Left ventricle myocardium inferior (tissue), 1 donor: ENCODE data around the gene CREG1. TPM values are rescaled to one million over a fixed set of nuclear protein-coding genes. Genes with fewer than 3 reads are reported as not detected.

ENCODE experiments used
- DNase-seq: peaks from one replicate; pipeline ENCODE4 v3.0.0-alpha.2; 2020
- H3K27ac ChIP-seq: fragments of 200-600 bp; replicated peaks from 2 replicates; pipeline ENCODE4 v1.8.0; 2021
- H3K27me3 ChIP-seq: fragments of 200-600 bp; 2 replicates; pipeline ENCODE4 v1.8.0; 2021; ENCODE audit warnings: low read depth
- H3K36me3 ChIP-seq: fragments of 200-600 bp; 2 replicates; pipeline ENCODE4 v1.8.0; 2021
- H3K4me1 ChIP-seq: fragments of 200-600 bp; 2 replicates; pipeline ENCODE4 v1.8.0; 2021
- H3K4me3 ChIP-seq: fragments of 200-600 bp; 2 replicates; pipeline ENCODE4 v1.8.0; 2021; ENCODE audit warnings: mild to moderate bottlenecking, moderate library complexity
- H3K9me3 ChIP-seq: fragments of 200-600 bp; replicated peaks from 2 replicates; pipeline ENCODE4 v1.8.0; 2021
- intact Hi-C: fragments of 100-400 bp; cut with micrococcal nuclease; formaldehyde crosslinking; loops from one replicate; pipeline ENCODE4 v1.11.0; 2022
- total RNA-seq: library from RNA; stranded (reverse); fragmentation: NEBNext Ultra II Directional; extraction: Animal tissue kit (Norgen Biotek cat#: 25700); gene quantifications from one replicate; pipeline ENCODE4 v1.2.1, GENCODE V29; 2021
- TF ChIP-seq, protein P1 (sequence below): fragments of 200-600 bp; IDR thresholded peaks from 2 replicates; pipeline ENCODE4 v1.8.0; 2021; ENCODE audit warnings: antibody characterized with exemption, mild to moderate bottlenecking, borderline replicate concordance
- donor health status: DM: no; HTN: yes; CAD: no; lungs with severe emphysema.

CREG1 gene
- total RNA-seq, 1 donor from 2014 or later = 81.3 TPM

DNA sequence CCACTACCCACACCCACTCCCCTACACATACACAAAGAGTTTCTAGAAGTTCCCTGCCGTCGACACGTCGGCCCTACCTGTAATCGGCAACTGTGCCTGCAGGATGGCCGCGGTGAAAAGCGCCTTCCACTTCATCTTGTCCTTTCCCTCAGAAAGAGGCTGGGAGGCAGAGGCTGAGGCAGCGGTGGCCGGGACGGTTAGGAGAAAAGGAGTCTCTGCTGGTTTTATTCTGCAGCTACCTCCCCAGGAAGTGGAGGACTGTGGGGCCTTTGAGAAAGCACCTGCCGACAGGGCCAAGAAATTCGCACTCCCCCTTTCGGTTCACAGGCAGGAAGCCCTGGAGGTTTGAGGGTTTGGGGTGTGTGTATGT is 35.2 kb downstream of the CREG1 start, which contains the start of gene CD247:
CD247 (minus strand) TSS at position 199 of the 370 bp plus-strand sequence; CDS start at position 135, 64 bp downstream.
- TF ChIP-seq, protein P1, sequence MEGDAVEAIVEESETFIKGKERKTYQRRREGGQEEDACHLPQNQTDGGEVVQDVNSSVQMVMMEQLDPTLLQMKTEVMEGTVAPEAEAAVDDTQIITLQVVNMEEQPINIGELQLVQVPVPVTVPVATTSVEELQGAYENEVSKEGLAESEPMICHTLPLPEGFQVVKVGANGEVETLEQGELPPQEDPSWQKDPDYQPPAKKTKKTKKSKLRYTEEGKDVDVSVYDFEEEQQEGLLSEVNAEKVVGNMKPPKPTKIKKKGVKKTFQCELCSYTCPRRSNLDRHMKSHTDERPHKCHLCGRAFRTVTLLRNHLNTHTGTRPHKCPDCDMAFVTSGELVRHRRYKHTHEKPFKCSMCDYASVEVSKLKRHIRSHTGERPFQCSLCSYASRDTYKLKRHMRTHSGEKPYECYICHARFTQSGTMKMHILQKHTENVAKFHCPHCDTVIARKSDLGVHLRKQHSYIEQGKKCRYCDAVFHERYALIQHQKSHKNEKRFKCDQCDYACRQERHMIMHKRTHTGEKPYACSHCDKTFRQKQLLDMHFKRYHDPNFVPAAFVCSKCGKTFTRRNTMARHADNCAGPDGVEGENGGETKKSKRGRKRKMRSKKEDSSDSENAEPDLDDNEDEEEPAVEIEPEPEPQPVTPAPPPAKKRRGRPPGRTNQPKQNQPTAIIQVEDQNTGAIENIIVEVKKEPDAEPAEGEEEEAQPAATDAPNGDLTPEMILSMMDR = no peak

DNA sequence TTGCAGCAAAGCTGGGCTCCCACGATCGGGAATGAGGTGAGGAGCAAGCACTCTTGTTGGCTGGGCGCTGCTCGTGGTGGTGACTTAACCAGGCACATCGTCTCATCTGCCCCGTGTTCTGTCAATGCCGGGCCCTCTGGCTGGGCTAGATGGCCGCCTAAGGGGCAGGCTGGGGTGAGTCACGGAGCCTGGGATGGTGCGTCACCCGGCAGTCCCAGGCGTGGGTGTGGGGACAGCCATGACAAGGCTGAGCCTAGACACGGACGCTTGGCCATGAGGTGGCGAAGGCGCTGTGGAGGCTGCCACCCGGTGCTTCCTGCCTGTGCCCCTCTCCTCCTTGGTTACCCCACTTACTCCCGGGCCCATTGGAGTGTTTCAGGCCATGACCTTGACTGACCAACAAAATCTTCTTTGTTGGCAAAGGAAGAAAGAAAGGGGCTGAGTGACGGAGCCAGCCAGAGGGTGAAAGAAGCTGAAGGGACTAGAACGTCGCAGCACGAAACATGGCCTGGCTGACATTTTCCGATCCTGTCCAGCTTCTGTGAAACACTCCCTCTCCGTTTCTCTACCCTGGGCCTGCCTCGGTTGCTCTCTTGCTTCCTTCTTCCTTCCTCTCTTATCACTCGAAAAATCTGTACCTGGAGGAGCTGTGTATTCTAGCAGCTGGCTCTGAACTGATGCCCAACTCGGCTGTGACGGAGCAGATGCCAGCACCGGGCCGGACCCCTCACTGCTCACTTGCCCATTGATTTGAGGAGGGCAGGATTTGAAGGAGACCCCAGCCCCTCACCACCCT is 35.8 kb downstream of the CREG1 start:
- H3K36me3 ChIP-seq = no peaks in the 10 kb centered on the region
- H3K4me1 ChIP-seq = no peaks in the 10 kb centered on the region
- no peaks in the 10 kb centered on the region for H3K9me3 ChIP-seq
- no peak overlapping the region for H3K27ac ChIP-seq
- no peak overlapping the region for H3K4me3 ChIP-seq
- peaks cover 21% of the 10 kb centered on the region for H3K27me3 ChIP-seq
- intact Hi-C loops = no loop called here
- TF ChIP-seq, protein P1 = no peak
- no peak for DNase-seq

More for the DNA sequence above, 35.2 kb downstream of the CREG1 start, which contains the start of gene CD247:
- DNase-seq = no peak
- H3K9me3 ChIP-seq = peaks cover under 1% of the 10 kb centered on the region
- no peaks in the 10 kb centered on the region for H3K4me1 ChIP-seq
- H3K36me3 ChIP-seq = no peaks in the 10 kb centered on the region
- peaks cover 21% of the 10 kb centered on the region for H3K27me3 ChIP-seq
- no peak within 1 kb of the TSS for H3K27ac ChIP-seq
- intact Hi-C loops = no loop called here
- no peak within 1 kb of the TSS for H3K4me3 ChIP-seq

DNA sequence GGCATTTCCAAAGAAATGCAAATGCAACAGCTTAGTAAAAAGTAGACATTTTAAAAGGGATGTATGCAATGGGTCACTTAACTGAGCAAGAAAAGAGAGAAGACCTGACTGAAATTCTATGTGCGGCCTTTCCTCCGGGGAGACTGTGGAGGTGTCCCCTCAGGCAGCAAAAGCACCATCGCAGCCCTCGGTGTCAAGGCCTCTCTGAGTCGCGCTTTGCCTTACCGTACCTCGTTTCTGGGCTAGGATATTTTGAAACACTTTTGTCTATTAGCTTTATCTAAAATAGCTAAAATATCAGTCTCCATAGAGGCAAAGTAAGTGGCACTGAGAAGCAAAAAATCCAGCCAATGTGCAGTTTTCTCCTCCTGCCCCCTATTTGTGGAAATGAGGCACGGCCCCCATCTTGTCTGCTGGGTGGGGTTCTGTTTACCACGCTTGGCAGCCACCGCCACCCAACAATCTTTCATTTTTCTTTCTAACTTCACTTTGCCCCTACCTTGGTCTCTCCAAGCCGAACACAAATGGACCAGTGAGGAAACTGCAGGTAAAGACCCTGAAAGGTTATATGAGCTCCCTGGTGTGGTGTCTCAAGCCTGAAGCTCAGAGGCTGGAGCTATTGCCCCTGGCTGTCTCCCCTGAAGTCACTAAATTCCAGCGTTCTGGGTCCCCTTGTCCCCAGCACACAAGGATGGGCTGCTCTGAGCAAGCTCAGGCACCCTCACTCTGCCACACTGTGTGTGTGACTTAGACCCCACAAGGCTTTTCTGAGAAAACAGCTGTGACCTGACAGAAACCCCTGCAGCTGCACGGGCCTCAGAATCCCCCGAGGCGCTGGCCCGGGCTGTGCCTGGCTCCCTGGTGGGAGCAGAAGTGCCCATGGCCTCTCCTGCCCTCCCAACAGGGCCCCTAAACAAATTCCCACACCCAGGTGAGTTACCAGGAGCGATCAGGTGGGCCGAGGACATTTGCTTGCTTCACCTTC is 36.9 kb downstream of the CREG1 start:
- peaks cover 29% of the 10 kb centered on the region for H3K27me3 ChIP-seq
- H3K27ac ChIP-seq = no peak overlapping the region
- TF ChIP-seq, protein P1 = no peak
- H3K4me3 ChIP-seq = no peak overlapping the region
- DNase-seq = no peak
- H3K9me3 ChIP-seq = no peaks in the 10 kb centered on the region
- H3K36me3 ChIP-seq = no peaks in the 10 kb centered on the region
- intact Hi-C loops = no loop called here
- no peaks in the 10 kb centered on the region for H3K4me1 ChIP-seq

DNA sequence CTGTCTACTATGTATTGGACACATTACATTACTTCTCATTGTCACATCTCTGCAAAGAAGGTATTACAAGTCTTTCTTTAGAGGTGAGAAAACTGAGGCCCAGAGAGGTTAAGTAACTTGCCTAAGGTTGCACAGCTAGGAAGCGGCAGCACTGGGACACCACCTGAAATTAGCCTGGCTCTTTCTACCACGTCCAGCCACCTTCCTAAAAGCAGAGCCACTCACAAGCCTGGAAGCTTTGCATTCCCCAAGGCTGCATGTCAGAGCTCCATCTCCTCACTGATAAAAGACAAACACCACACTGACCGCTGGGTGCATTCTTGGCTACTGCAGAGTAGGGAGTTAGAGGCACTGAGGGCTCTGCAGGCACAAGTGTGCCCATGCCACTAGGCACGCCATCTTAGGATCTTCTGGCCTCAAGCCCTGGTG is 37.7 kb downstream of the CREG1 start:
- intact Hi-C loops = no loop called here
- Histone ChIP-seq H3K27me3 (peaks cover 29% of the 10 kb centered on the region), H3K27ac (no peak overlapping the region), H3K9me3 (no peaks in the 10 kb centered on the region), H3K4me1 (no peaks in the 10 kb centered on the region), H3K4me3 (no peak overlapping the region), H3K36me3 (no peaks in the 10 kb centered on the region)
- no peak for DNase-seq
- TF ChIP-seq, protein P1 = no peak

DNA sequence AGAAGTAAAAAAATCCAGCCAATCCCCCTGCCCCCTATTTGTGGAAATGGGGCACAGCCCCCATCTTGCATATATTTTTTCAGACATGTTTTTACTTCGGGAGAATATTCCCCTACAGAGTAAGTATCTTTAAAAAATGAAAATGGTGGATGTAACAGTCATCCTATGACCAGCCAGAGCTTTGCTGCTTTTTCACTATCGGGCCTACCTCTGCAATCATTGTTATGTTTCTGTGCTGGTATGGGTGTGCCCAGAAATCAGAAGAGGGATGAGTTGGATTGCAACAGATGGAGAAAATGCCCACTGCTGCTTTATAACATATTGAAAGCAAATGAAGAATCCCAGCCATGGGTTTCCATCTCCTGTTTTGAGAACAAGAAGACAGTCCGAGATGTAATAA is 38.1 kb downstream of the CREG1 start:
- intact Hi-C loops = no loop called here
- H3K9me3 ChIP-seq = no peaks in the 10 kb centered on the region
- H3K4me1 ChIP-seq = no peaks in the 10 kb centered on the region
- TF ChIP-seq, protein P1 = no peak
- H3K36me3 ChIP-seq = no peaks in the 10 kb centered on the region
- DNase-seq = no peak
- H3K27me3 ChIP-seq = peaks cover 32% of the 10 kb centered on the region
- no peak overlapping the region for H3K4me3 ChIP-seq
- H3K27ac ChIP-seq = no peak overlapping the region
